CD14-positive monocyte (primary cell): Measurements from ENCODE around the gene BLCAP. TPM values are rescaled to one million over a fixed set of nuclear protein-coding genes. Genes with fewer than 3 reads are reported as not detected.
A peak's percentile ranks its signal among the peaks of the same experiment; 100 is the strongest.

Experiments used
- DNase-seq, 3 donors: peaks; one replicate each; pipeline ENCODE4 v3.0.0-alpha.2; 2011 to 2022
- H2AFZ ChIP-seq: 2 replicates; pipeline ENCODE4 v1.6.0; 2012; ENCODE audit warnings: mild to moderate bottlenecking, low read depth, low read length, inconsistent platforms; ENCODE audit not compliant: insufficient read depth, poor library complexity, severe bottlenecking
- H3K27ac ChIP-seq, 2 donors: 1 replicate in 1 of 2; 2 replicates in 1 of 2; pipeline ENCODE4 v1.5.1; 2012 to 2013; ENCODE audit warnings: low read length in 2 of 2, control low read depth in 1 of 2, inconsistent platforms in 1 of 2, low read depth in 1 of 2, mild to moderate bottlenecking in 1 of 2
- H3K27me3 ChIP-seq, 2 donors: one replicate each; pipeline versions ENCODE4 v1.6.0 to v1.6.1; 2011 to 2013; ENCODE audit warnings: low read length in 2 of 2; ENCODE audit not compliant: control insufficient read depth in 2 of 2, insufficient read depth in 2 of 2
- H3K36me3 ChIP-seq, 2 donors: replicated peaks in 1 of 2; 1 replicate in 1 of 2; 2 replicates in 1 of 2; pipeline versions ENCODE4 v1.5.1 to v1.6.1; 2012 to 2013; ENCODE audit warnings: low read length in 2 of 2, control low read depth in 1 of 2, inconsistent platforms in 1 of 2, mild to moderate bottlenecking in 1 of 2; ENCODE audit not compliant: insufficient read depth in 2 of 2, control insufficient read depth in 1 of 2
- H3K4me1 ChIP-seq, 2 donors: 1 replicate in 1 of 2; 2 replicates in 1 of 2; pipeline versions ENCODE4 v1.5.1 to v1.6.1; 2012 to 2013; ENCODE audit warnings: low read length in 2 of 2, control low read depth in 1 of 2, inconsistent platforms in 1 of 2, mild to moderate bottlenecking in 1 of 2, moderate library complexity in 1 of 2; ENCODE audit not compliant: insufficient read depth in 2 of 2, control insufficient read depth in 1 of 2
- H3K4me2 ChIP-seq: replicated peaks from 2 replicates; pipeline ENCODE3; 2012; ENCODE audit warnings: low read length, moderate library complexity, mild to moderate bottlenecking; ENCODE audit not compliant: poor library complexity, severe bottlenecking; ENCODE audit errors: extremely low read depth
- H3K4me3 ChIP-seq, 3 experiments: fragments of 200-600 bp in 1 of 3; sonication (generic) in 1 of 3; replicated peaks in 1 of 3; 1 replicate in 2 of 3; 2 replicates in 1 of 3; pipeline ENCODE4 v1.5.1; 2011 to 2013; ENCODE audit warnings: low read length in 3 of 3, mild to moderate bottlenecking in 3 of 3, control low read depth in 2 of 3, low read depth in 2 of 3, inconsistent platforms in 1 of 3, moderate library complexity in 1 of 3
- H3K79me2 ChIP-seq: 2 replicates; pipeline ENCODE4 v1.6.0; 2012; ENCODE audit warnings: mild to moderate bottlenecking, control low read depth, inconsistent platforms, low read length, moderate library complexity; ENCODE audit not compliant: insufficient read depth
- H3K9ac ChIP-seq: 2 replicates; pipeline ENCODE4 v1.6.0; 2017; ENCODE audit warnings: low read length, mild to moderate bottlenecking; ENCODE audit not compliant: insufficient read depth, poor library complexity, severe bottlenecking
- H3K9me3 ChIP-seq, 2 donors: replicated peaks in 1 of 2; 1 replicate in 1 of 2; 2 replicates in 1 of 2; pipeline versions ENCODE4 v1.5.1 to v1.6.1; 2012 to 2013; ENCODE audit warnings: low read length in 2 of 2, control low read depth in 1 of 2; ENCODE audit not compliant: control insufficient read depth in 1 of 2, insufficient read depth in 1 of 2
- H4K20me1 ChIP-seq: 2 replicates; pipeline ENCODE4 v1.6.0; 2012; ENCODE audit warnings: mild to moderate bottlenecking, low read length, control low read depth, moderate library complexity; ENCODE audit not compliant: insufficient read depth
- H3K27ac Mint-ChIP-seq, 7 donors: one replicate each; pipeline ENCODE4 v1.8.0; 2020; ENCODE audit warnings: mild to moderate bottlenecking in 7 of 7, mixed read lengths in 7 of 7, moderate library complexity in 6 of 7, inconsistent platforms in 2 of 7
- H3K27me3 Mint-ChIP-seq, 3 donors: one replicate each; pipeline ENCODE4 v1.8.0; 2021 to 2022; ENCODE audit warnings: low read depth in 3 of 3, mild to moderate bottlenecking in 3 of 3, mixed read lengths in 3 of 3, moderate library complexity in 3 of 3, inconsistent platforms in 1 of 3
- H3K36me3 Mint-ChIP-seq, 2 donors: one replicate each; pipeline ENCODE4 v1.8.0; 2020; ENCODE audit warnings: mixed read lengths in 2 of 2, inconsistent platforms in 1 of 2, mild to moderate bottlenecking in 1 of 2
- H3K4me1 Mint-ChIP-seq: one replicate; pipeline ENCODE4 v1.8.0; 2020; ENCODE audit warnings: mild to moderate bottlenecking, mixed read lengths
- H3K4me3 Mint-ChIP-seq, 2 donors: one replicate each; pipeline ENCODE4 v1.8.0; 2020; ENCODE audit warnings: mild to moderate bottlenecking in 2 of 2, mixed read lengths in 2 of 2, moderate library complexity in 1 of 2
- H3K9me3 Mint-ChIP-seq, 7 donors: one replicate each; pipeline ENCODE4 v1.8.0; 2020 to 2022; ENCODE audit warnings: mixed read lengths in 7 of 7, mild to moderate bottlenecking in 6 of 7, moderate library complexity in 6 of 7, inconsistent platforms in 2 of 7
- CTCF ChIP-seq: fragments of 200-600 bp; IDR thresholded peaks from one replicate; pipeline ENCODE4 v1.8.0; 2022; ENCODE audit warnings: antibody characterized with exemption, mild to moderate bottlenecking
- WGBS: methylation state at CpG from one replicate; pipeline ENCODE4 v1.1.5; 2013; ENCODE audit warnings: missing lambda C conversion rate; ENCODE audit not compliant: insufficient coverage; 5-methylcytosine and 5-hydroxymethylcytosine counted together
- intact Hi-C, 2 donors: fragments of 100-400 bp; cut with micrococcal nuclease; formaldehyde crosslinking; loops; one replicate each; pipeline versions ENCODE4 v1.15.0 to v1.15.1; 2023
- polyA plus RNA-seq, 3 donors: library from polyadenylated mRNA; depleted of rRNA in 1 of 3; unstranded in 2 of 3; stranded (reverse) in 1 of 3; fragments of 300-500 nt in 2 of 3; fragments of >200 nt in 1 of 3; fragmentation: Illumina TruSeq in 2 of 3; gene quantifications; 1 replicate in 2 of 3; 2 replicates in 1 of 3; pipeline ENCODE4 v1.2.3, GENCODE V29; 2012 to 2021

BLCAP gene
- polyA plus RNA-seq, 3 donors: 45.3 to 54.5 (median 53.3) TPM

- no peak overlapping the region for H3K4me3 ChIP-seq
- DNase-seq: no peak
- 97% methylated on average over 7 of the region's 7 CpGs for WGBS
- H3K36me3 ChIP-seq: no peaks in the 10 kb centered on the region
- no peak for TF ChIP-seq CTCF
- no peak overlapping the region for H3K4me3 Mint-ChIP-seq
- no peak overlapping the region for H3K27ac ChIP-seq
- H3K4me2 ChIP-seq: no peak overlapping the region
- H3K4me1 Mint-ChIP-seq: peaks cover 5% of the 10 kb centered on the region
- H3K79me2 ChIP-seq: no peaks in the 10 kb centered on the region
- no peak overlapping the region for H2AFZ ChIP-seq
- peaks cover 0 to 3% of the 10 kb centered on the region in 2 donors for H3K27me3 ChIP-seq
- peaks cover 0 to 7% (median 0%) of the 10 kb centered on the region in 7 donors for H3K9me3 Mint-ChIP-seq
- no peaks in the 10 kb centered on the region for H4K20me1 ChIP-seq
- H3K27me3 Mint-ChIP-seq: peaks cover 11 to 17% (median 14%) of the 10 kb centered on the region in 3 donors
- intact Hi-C loops: no loop called here
- H3K9me3 ChIP-seq: no peaks in the 10 kb centered on the region
- H3K36me3 Mint-ChIP-seq: no peaks in the 10 kb centered on the region
- H3K9ac ChIP-seq: no peak overlapping the region
- H3K4me1 ChIP-seq: no peaks in the 10 kb centered on the region
- H3K27ac Mint-ChIP-seq: peak overlapping the region in 1 of 7 donors; percentile 20
Measured at GRCh38 chr20:37469531-37469930, 58.1 kb downstream of the BLCAP start.

- Mint-ChIP-seq H3K27me3 (peaks cover 9 to 16% (median 12%) of the 10 kb centered on the region in 3 donors), H3K9me3 (peaks cover 0 to 7% (median 0%) of the 10 kb centered on the region in 7 donors), H3K4me1 (peaks cover 5% of the 10 kb centered on the region), H3K27ac (no peak overlapping the region), H3K36me3 (no peaks in the 10 kb centered on the region), H3K4me3 (no peak overlapping the region)
- Histone ChIP-seq H3K4me3 (no peak overlapping the region), H4K20me1 (no peaks in the 10 kb centered on the region), H2AFZ (no peak overlapping the region), H3K9me3 (no peaks in the 10 kb centered on the region), H3K9ac (no peak overlapping the region), H3K79me2 (no peaks in the 10 kb centered on the region), H3K27ac (no peak overlapping the region), H3K4me1 (no peaks in the 10 kb centered on the region), H3K27me3 (peaks cover 0 to 3% of the 10 kb centered on the region in 2 donors), H3K36me3 (no peaks in the 10 kb centered on the region), H3K4me2 (no peak overlapping the region)
- DNase-seq: no peak
- intact Hi-C loops: no loop called here
- 83% methylated on average over 4 of the region's 4 CpGs for WGBS
- TF ChIP-seq CTCF: no peak
Measured at GRCh38 chr20:37468886-37469285, 58.8 kb downstream of the BLCAP start.

Other genes starting within 250 kb of the BLCAP start
- gene MANBAL, start 238.2 kb downstream of the BLCAP start, polyA plus RNA-seq: 10 to 100 TPM; 17.1 to 26.3 (median 17.3) TPM
- 10 to 100 TPM in 1 of 3 donors, 1 to 10 TPM in 2; 4.9 to 55.1 (median 6.8) TPM for gene SRC, start 181.7 kb downstream of the BLCAP start, polyA plus RNA-seq
- not detected for gene NNAT, start 6.6 kb downstream of the BLCAP start, polyA plus RNA-seq
- 10 to 100 TPM; 35.5 to 83.2 (median 77.3) TPM for gene CTNNBL1, start 166.2 kb upstream of the BLCAP start, polyA plus RNA-seq